ENCODE data around the gene CIITA. TPM values are rescaled to one million over a fixed set of nuclear protein-coding genes. Genes with fewer than 3 reads are reported as not detected.
"Not testable (repeated sequence)": the region's sequence is repeated elsewhere in the genome, so short reads cannot be mapped to it uniquely, and the experiment has no call there.

CIITA gene
- total RNA-seq, 2 donors from 2014 or later = 25.2 to 31.0 TPM

GRCh38 chr16:10941127-10941933, 64.3 kb downstream of the CIITA start:
- peak overlapping the region; percentile 81 to 90 for H3K27ac ChIP-seq
- peaks cover 63 to 74% of the 10 kb centered on the region in 2 donors for H3K4me1 ChIP-seq (ENCODE audit: control insufficient read depth in 1 of 2, low read depth in 2 of 2)
- DNase-seq (ENCODE audit: low spot score) (no peak), ATAC-seq (ENCODE audit: insufficient number of reproducible peaks, low FRiP score, low read depth) (no peak)
- no peaks in the 10 kb centered on the region for H3K36me3 ChIP-seq
- no peaks in the 10 kb centered on the region for H3K27me3 ChIP-seq (replicated peaks; ENCODE audit: insufficient read depth)
- no peak for TF ChIP-seq CTCF (IDR thresholded peaks at IDR 0.05)
- H3K9me3 ChIP-seq = no peaks in the 10 kb centered on the region
- H3K4me3 ChIP-seq = peak overlapping the region; percentile 98

- ATAC-seq (ENCODE audit: insufficient number of reproducible peaks, low FRiP score, low read depth); H3K36me3 ChIP-seq; DNase-seq (ENCODE audit: low spot score); H3K9me3 ChIP-seq; H3K27me3 ChIP-seq (replicated peaks; ENCODE audit: insufficient read depth): not testable (repeated sequence)
- Histone ChIP-seq H3K4me1 (ENCODE audit: control insufficient read depth in 1 of 2, low read depth in 2 of 2) (peaks cover 58 to 74% of the 10 kb centered on the region in 2 donors), H3K27ac (peak overlapping the region; percentile 81 to 90), H3K4me3 (peak overlapping the region; percentile 98)
Measured at GRCh38 chr16:10941935-10942351, 64.9 kb downstream of the CIITA start.

GRCh38 chr16:10942352-10943063, 65.5 kb downstream of the CIITA start, which contains the start of gene DEXI:
TSS of gene DEXI (minus strand) at chr16:10942468. CDS start at chr16:10942005, 463 bp downstream.
- DNase-seq (ENCODE audit: low spot score) (peak; percentile 71), ATAC-seq (ENCODE audit: insufficient number of reproducible peaks, low FRiP score, low read depth) (peak; percentile 56)
- H3K27ac ChIP-seq = peak within 1 kb of the TSS; percentile 81 to 90
- peak within 1 kb of the TSS; percentile 98 for H3K4me3 ChIP-seq
- H3K9me3 ChIP-seq = no peaks in the 10 kb centered on the region
- no peaks in the 10 kb centered on the region for H3K36me3 ChIP-seq
- peak; percentile 49 for TF ChIP-seq CTCF (IDR thresholded peaks at IDR 0.05)
- no peaks in the 10 kb centered on the region for H3K27me3 ChIP-seq (replicated peaks; ENCODE audit: insufficient read depth)
- H3K4me1 ChIP-seq (ENCODE audit: control insufficient read depth in 1 of 2, low read depth in 2 of 2) = peaks cover 54 to 73% of the 10 kb centered on the region in 2 donors

GRCh38 chr16:10943064-10943353, 66.0 kb downstream of the CIITA start:
- H3K36me3 ChIP-seq = no peaks in the 10 kb centered on the region
- ATAC-seq (ENCODE audit: insufficient number of reproducible peaks, low FRiP score, low read depth) (no peak), DNase-seq (ENCODE audit: low spot score) (no peak)
- H3K4me1 ChIP-seq (ENCODE audit: control insufficient read depth in 1 of 2, low read depth in 2 of 2) = peaks cover 49 to 68% of the 10 kb centered on the region in 2 donors
- H3K4me3 ChIP-seq = peak overlapping the region; percentile 98
- TF ChIP-seq CTCF (IDR thresholded peaks at IDR 0.05) = no peak
- no peaks in the 10 kb centered on the region for H3K9me3 ChIP-seq
- H3K27me3 ChIP-seq (replicated peaks; ENCODE audit: insufficient read depth) = no peaks in the 10 kb centered on the region
- peak overlapping the region; percentile 81 to 90 for H3K27ac ChIP-seq

GRCh38 chr16:10944249-10945064, 67.5 kb downstream of the CIITA start, which contains the start of gene CLEC16A:
TSS of gene CLEC16A (plus strand) at chr16:10944564. CDS start at chr16:10944718, 154 bp downstream.
- H3K27me3 ChIP-seq (replicated peaks; ENCODE audit: insufficient read depth) = no peaks in the 10 kb centered on the region
- TF ChIP-seq CTCF (IDR thresholded peaks at IDR 0.05) = no peak
- peak; percentile 47 for ATAC-seq (ENCODE audit: insufficient number of reproducible peaks, low FRiP score, low read depth)
- peak; percentile 89 for DNase-seq (ENCODE audit: low spot score)
- H3K4me1 ChIP-seq (ENCODE audit: control insufficient read depth in 1 of 2, low read depth in 2 of 2) = peaks cover 40 to 61% of the 10 kb centered on the region in 2 donors
- H3K27ac ChIP-seq = peak within 1 kb of the TSS; percentile 81 to 90
- no peaks in the 10 kb centered on the region for H3K36me3 ChIP-seq
- no peaks in the 10 kb centered on the region for H3K9me3 ChIP-seq
- peak within 1 kb of the TSS; percentile 98 for H3K4me3 ChIP-seq
